22Rv1 (cell line): ENCODE measurements around the gene PCYT1A.
"Not testable (repeated sequence)": the region's sequence is repeated elsewhere in the genome, so short reads cannot be mapped to it uniquely, and the experiment has no call there.

ENCODE experiments used
- H3K27ac ChIP-seq: fragments of 450-650 bp; 2 replicates; pipeline ENCODE4 v1.5.1; 2017
- ZFX ChIP-seq: fragments of 450-650 bp; IDR thresholded peaks from 2 replicates; pipeline ENCODE4 v1.6.1; 2017; ENCODE audit warnings: antibody characterized with exemption, borderline replicate concordance
- TF ChIP-seq, protein P1 (sequence below): fragments of 450-650 bp; IDR thresholded peaks from 2 replicates; pipeline ENCODE4 v1.5.1; 2017; ENCODE audit warnings: mild to moderate bottlenecking

PCYT1A gene

DNA sequence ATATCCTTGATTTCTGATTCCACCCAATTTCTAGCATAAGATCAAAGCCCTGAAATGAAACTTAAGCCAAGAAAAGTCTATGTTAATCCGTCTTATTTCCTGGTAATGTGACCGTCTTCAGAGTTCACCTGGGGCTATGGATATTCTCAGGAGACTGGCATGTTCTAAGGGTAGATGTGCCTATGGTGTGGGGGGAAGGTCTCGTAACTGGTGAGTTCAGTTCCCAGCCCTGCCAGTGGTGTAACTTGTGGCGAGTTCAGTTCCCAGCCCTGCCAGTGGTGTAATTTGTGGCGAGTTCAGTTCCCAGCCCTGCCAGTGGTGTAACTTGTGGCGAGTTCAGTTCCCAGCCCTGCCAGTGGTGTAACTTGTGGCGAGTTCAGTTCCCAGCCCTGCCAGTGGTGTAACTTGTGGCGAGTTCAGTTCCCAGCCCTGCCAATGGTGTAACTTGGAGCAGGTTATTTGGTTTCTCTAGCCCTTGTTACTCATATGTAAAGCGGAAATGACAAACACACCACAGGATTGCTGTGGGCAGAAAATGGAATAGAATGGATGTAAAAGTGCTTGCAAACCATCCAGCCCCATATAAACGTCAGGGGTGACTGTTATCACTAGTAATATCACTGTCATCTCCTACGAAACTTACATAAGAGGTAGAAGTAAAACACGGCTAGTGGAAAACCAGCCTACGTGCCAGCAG lies 40.8 kb downstream of the PCYT1A start:
- H3K27ac ChIP-seq: no peak overlapping the region
- TF ChIP-seq, protein P1, sequence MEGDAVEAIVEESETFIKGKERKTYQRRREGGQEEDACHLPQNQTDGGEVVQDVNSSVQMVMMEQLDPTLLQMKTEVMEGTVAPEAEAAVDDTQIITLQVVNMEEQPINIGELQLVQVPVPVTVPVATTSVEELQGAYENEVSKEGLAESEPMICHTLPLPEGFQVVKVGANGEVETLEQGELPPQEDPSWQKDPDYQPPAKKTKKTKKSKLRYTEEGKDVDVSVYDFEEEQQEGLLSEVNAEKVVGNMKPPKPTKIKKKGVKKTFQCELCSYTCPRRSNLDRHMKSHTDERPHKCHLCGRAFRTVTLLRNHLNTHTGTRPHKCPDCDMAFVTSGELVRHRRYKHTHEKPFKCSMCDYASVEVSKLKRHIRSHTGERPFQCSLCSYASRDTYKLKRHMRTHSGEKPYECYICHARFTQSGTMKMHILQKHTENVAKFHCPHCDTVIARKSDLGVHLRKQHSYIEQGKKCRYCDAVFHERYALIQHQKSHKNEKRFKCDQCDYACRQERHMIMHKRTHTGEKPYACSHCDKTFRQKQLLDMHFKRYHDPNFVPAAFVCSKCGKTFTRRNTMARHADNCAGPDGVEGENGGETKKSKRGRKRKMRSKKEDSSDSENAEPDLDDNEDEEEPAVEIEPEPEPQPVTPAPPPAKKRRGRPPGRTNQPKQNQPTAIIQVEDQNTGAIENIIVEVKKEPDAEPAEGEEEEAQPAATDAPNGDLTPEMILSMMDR: no peak
- no peak for TF ChIP-seq ZFX

DNA sequence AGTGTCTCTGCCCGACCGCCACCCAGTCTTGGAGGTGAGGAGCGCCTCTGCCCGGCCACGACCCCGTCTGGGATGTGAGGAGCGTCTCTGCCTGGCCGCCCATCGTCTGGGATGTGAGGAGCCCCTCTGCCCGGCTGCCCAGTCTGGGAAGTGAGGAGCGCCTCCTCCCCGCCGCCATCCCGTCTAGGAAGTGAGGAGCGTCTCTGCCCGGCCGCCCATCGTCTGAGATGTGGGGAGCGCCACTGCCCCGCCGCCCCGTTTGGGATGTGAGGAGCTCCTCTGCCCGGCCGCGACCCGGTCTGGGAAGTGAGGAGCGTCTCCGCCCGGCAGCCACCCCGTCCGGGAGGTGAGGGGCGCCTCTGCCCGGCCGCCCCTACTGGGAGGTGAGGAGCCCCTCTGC lies 43.4 kb downstream of the PCYT1A start:
- not testable (repeated sequence) for H3K27ac ChIP-seq

DNA sequence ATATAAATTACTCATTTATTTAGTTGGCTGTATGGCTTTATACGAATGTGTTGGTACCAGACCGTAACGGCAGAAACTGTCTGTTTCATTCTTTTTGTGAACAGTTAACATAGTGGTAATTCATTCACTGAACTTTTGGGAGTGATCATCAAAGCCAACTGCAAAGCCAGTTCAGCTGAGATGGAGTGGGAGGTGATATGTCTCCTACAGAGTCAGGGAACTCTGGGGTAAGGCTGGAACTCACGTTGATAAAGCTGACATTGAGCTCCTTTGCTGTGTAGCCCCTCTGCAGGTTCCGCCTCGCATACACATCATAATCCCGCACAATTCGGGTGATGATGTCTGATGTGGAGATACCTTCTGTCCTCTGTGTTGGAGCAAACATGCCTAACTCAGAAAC lies 45.8 kb downstream of the PCYT1A start:
- no peak overlapping the region for H3K27ac ChIP-seq
- TF ChIP-seq ZFX: no peak
- TF ChIP-seq, protein P1: no peak

DNA sequence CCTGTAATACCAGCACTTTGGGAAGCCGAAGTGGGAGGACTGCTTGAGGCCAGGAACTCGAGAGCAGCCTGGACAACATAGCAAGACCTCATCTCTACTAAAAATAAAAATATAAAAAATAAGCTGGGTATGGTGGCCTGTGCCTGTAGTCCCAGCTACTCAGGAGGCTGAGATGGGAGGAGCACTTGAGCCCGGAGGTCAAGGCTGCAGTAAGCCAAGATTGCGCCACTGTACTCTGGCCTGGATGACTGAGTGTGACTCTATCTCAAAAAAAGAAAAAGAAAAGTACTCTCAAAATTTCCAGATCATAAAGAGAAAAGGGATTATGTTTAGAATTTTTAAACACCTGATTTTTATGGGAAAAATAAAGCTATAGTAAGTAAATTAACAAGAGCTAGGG lies 47.1 kb downstream of the PCYT1A start:
- TF ChIP-seq, protein P1: no peak
- TF ChIP-seq ZFX: no peak
- H3K27ac ChIP-seq: no peak overlapping the region

DNA sequence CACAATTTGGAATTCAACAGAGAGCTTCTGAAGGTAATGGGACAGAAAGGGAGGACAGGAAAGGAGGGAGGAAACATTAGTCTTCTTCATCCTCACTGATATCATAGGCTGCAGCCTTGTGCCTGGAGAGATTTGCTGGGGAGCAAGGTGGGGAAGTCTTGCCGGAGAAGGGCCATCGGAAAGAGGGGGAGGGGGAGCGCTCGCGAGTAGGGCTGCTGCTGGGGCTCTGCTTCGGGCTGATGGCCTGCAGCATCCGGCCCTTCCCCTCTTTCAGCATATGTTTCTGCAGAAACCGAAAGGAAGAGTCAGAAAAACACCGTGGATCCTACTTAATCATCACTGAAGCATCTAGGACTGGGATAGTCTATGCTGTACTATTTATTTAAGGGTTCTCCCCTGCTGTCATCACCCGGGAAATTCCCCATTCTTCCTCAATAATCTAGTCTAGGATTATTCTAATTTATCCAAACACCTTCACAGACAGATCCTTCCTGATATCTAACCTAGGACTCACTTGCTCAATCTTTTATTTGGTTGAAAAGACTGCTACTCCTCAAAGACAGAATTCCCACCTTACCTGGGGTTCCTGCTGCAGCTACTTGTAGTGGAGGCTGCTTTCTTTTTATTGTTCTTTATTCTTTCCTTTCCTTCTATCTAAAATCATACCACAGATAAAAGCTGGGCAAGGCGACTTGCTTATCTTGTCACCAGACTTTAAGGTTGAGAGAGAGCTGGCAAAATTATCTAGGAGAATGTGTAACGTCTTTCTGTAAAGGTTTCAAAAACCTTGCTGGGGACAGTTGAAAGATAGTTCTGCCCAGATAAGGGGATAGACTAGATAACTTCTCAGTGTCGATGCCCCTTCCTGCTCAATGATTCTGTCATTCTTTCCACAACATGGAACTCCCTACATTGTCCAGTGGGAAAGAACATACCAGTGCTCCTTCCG lies 48.6 kb downstream of the PCYT1A start:
- TF ChIP-seq ZFX: no peak
- TF ChIP-seq, protein P1: no peak
- H3K27ac ChIP-seq: no peak overlapping the region

DNA sequence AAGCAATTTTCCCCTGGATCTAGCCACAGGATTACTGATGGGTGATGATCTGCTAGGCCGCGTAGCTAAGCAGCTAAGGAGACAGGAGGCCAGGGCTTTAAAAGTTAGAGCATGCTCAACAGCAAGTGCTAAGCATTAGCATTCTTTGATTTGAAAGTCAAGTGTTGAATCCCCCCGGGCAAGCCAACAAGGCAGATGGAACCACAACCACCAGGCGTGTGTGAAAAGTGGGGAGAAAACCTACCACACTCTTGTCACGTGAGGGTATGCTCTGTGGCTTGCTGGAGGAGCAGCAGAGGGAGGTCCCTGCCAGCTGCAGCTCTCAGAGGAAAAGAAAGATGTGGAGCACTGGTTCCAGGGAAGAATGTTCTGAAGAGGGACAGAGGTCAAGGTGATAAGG lies 50.3 kb downstream of the PCYT1A start:
- TF ChIP-seq ZFX: no peak
- TF ChIP-seq, protein P1: no peak
- H3K27ac ChIP-seq: no peak overlapping the region

DNA sequence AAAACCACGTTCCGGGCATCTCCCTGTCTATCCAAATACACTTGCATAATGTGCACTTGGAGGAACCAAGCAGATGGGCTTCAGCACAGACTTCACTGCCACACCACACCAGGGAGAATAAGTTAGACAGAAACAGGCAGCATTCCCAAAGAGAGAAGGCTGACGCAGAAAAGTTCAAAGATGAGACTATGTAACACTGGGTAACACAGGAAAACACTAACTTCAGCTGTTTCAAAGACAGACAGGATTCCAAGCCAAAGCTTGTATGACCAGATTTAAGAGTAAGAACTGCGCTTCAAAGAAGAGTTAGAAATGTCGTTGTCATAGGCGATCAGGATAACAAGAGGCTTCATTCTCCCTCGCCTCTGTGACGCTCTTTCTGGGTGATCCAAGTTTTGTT lies 51.3 kb downstream of the PCYT1A start:
- H3K27ac ChIP-seq: no peak overlapping the region
- no peak for TF ChIP-seq ZFX

DNA sequence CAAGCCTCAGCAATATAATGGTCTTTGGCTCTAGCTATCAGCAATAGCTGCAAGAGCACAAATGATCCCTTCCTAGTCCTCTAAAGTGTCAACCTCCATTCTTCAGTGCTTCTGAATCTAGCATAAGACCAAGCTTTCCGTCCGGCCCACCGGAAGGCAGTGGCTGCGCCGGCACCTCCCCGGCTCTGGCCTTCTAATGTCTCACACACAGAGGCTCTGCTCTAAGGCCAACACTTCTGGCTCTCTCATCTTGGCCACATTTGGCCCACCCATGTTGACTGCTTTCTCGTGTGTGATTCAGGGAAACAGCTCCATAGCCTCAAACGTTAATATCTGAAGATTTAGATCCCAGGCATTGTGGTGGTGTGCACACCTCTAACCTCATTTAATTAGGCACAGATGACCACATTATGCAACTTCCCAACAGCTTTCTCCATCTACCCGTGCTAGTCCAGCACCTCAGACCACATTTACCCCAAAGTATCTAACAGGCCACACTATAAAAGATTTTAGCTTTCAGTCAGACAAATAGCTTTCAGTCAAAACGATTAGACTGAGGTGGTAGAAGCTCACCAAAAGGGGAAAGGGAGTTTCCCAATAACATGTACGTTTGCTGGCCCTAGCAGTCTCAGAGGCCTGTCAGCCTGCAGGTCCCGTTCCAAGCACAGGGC lies 51.9 kb downstream of the PCYT1A start:
- H3K27ac ChIP-seq: no peak overlapping the region
- TF ChIP-seq ZFX: no peak
- TF ChIP-seq, protein P1: no peak
